ENCODE results near the gene AGAP5. TPM values are rescaled to one million over a fixed set of nuclear protein-coding genes. Genes with fewer than 3 reads are reported as not detected.
"Not testable (repeated sequence)": the region's sequence is repeated elsewhere in the genome, so short reads cannot be mapped to it uniquely, and the experiment has no call there.

Gene AGAP5
- total RNA-seq (2012; rRNA removed) = 2.0 and 2.8 TPM in 2 replicates

- not testable (repeated sequence) for H3K9ac ChIP-seq (ENCODE audit: low read depth, low read length); H3K4me1 ChIP-seq (ENCODE audit: control insufficient read depth, insufficient read depth, low read length); H3K27me3 ChIP-seq (ENCODE audit: control insufficient read depth, insufficient read depth, low read length); H3K9me3 ChIP-seq (replicated peaks; ENCODE audit: low read length); H3K36me3 ChIP-seq (ENCODE audit: insufficient read depth, low read length); H3K4me3 ChIP-seq (ENCODE audit: low read length); H3K4me2 ChIP-seq (ENCODE audit: low read length)
These were observed at the start of gene AGAP5 for GRCh38 chr10:73697675-73698159. TSS of gene AGAP5 (minus strand) at chr10:73698109. CDS start at chr10:73697755, 354 bp downstream.

GRCh38 chr10:73746721-73747120 is 48.8 kb upstream of the AGAP5 start:
- H3K4me1 ChIP-seq (ENCODE audit: control insufficient read depth, insufficient read depth, low read length) = peaks cover 24% of the 10 kb centered on the region
- peak overlapping the region; percentile 54 for H3K4me2 ChIP-seq (ENCODE audit: low read length)
- H3K27me3 ChIP-seq (ENCODE audit: control insufficient read depth, insufficient read depth, low read length) = no peaks in the 10 kb centered on the region
- no peak overlapping the region for H3K4me3 ChIP-seq (ENCODE audit: low read length)
- H3K9ac ChIP-seq (ENCODE audit: low read depth, low read length) = no peak overlapping the region
- H3K9me3 ChIP-seq (replicated peaks; ENCODE audit: low read length) = no peaks in the 10 kb centered on the region
- peaks cover 48% of the 10 kb centered on the region for H3K36me3 ChIP-seq (ENCODE audit: insufficient read depth, low read length)

- H3K4me2 ChIP-seq (ENCODE audit: low read length) = peak overlapping the region; percentile 94
- no peaks in the 10 kb centered on the region for H3K9me3 ChIP-seq (replicated peaks; ENCODE audit: low read length)
- peak overlapping the region; percentile 88 for H3K9ac ChIP-seq (ENCODE audit: low read depth, low read length)
- peak overlapping the region; percentile 88 for H3K4me3 ChIP-seq (ENCODE audit: low read length)
- H3K4me1 ChIP-seq (ENCODE audit: control insufficient read depth, insufficient read depth, low read length) = peaks cover 28% of the 10 kb centered on the region
- H3K27me3 ChIP-seq (ENCODE audit: control insufficient read depth, insufficient read depth, low read length) = no peaks in the 10 kb centered on the region
- peaks cover 29% of the 10 kb centered on the region for H3K36me3 ChIP-seq (ENCODE audit: insufficient read depth, low read length)
These were observed 46.7 kb upstream of the AGAP5 start for GRCh38 chr10:73744664-73744975.

- Histone ChIP-seq H3K36me3 (ENCODE audit: insufficient read depth, low read length) (peaks cover 25% of the 10 kb centered on the region), H3K9ac (ENCODE audit: low read depth, low read length) (peak within 1 kb of the TSS; percentile 88), H3K4me2 (ENCODE audit: low read length) (peak within 1 kb of the TSS; percentile 94), H3K9me3 (replicated peaks; ENCODE audit: low read length) (no peaks in the 10 kb centered on the region), H3K4me1 (ENCODE audit: control insufficient read depth, insufficient read depth, low read length) (peaks cover 28% of the 10 kb centered on the region), H3K27me3 (ENCODE audit: control insufficient read depth, insufficient read depth, low read length) (no peaks in the 10 kb centered on the region), H3K4me3 (ENCODE audit: low read length) (peak within 1 kb of the TSS; percentile 88)
These were observed 46.2 kb upstream of the AGAP5 start, which contains the start of gene SEC24C for GRCh38 chr10:73743905-73744663. TSS of gene SEC24C (plus strand) at chr10:73744372. CDS start at chr10:73746833, 2,461 bp downstream.

GRCh38 chr10:73743327-73743904 is 45.5 kb upstream of the AGAP5 start:
- H3K4me3 ChIP-seq (ENCODE audit: low read length) = peak overlapping the region; percentile 88
- peak overlapping the region; percentile 94 for H3K4me2 ChIP-seq (ENCODE audit: low read length)
- peaks cover 21% of the 10 kb centered on the region for H3K36me3 ChIP-seq (ENCODE audit: insufficient read depth, low read length)
- no peaks in the 10 kb centered on the region for H3K9me3 ChIP-seq (replicated peaks; ENCODE audit: low read length)
- H3K9ac ChIP-seq (ENCODE audit: low read depth, low read length) = peak overlapping the region; percentile 88
- no peaks in the 10 kb centered on the region for H3K27me3 ChIP-seq (ENCODE audit: control insufficient read depth, insufficient read depth, low read length)
- peaks cover 28% of the 10 kb centered on the region for H3K4me1 ChIP-seq (ENCODE audit: control insufficient read depth, insufficient read depth, low read length)

GRCh38 chr10:73742454-73742734 is 44.5 kb upstream of the AGAP5 start:
- no peaks in the 10 kb centered on the region for H3K27me3 ChIP-seq (ENCODE audit: control insufficient read depth, insufficient read depth, low read length)
- H3K4me3 ChIP-seq (ENCODE audit: low read length) = no peak overlapping the region
- peaks cover 28% of the 10 kb centered on the region for H3K4me1 ChIP-seq (ENCODE audit: control insufficient read depth, insufficient read depth, low read length)
- peaks cover 21% of the 10 kb centered on the region for H3K36me3 ChIP-seq (ENCODE audit: insufficient read depth, low read length)
- no peaks in the 10 kb centered on the region for H3K9me3 ChIP-seq (replicated peaks; ENCODE audit: low read length)
- no peak overlapping the region for H3K9ac ChIP-seq (ENCODE audit: low read depth, low read length)
- H3K4me2 ChIP-seq (ENCODE audit: low read length) = no peak overlapping the region

GRCh38 chr10:73740501-73741254 is 42.8 kb upstream of the AGAP5 start:
- not testable (repeated sequence) for H3K9me3 ChIP-seq (replicated peaks; ENCODE audit: low read length); H3K27me3 ChIP-seq (ENCODE audit: control insufficient read depth, insufficient read depth, low read length)
- H3K4me1 ChIP-seq (ENCODE audit: control insufficient read depth, insufficient read depth, low read length) = peaks cover 23% of the 10 kb centered on the region

GRCh38 chr10:73734796-73735305 is 36.9 kb upstream of the AGAP5 start:
- Histone ChIP-seq H3K9me3 (replicated peaks; ENCODE audit: low read length) (no peaks in the 10 kb centered on the region), H3K27me3 (ENCODE audit: control insufficient read depth, insufficient read depth, low read length) (no peaks in the 10 kb centered on the region), H3K9ac (ENCODE audit: low read depth, low read length) (no peak overlapping the region), H3K4me2 (ENCODE audit: low read length) (no peak overlapping the region), H3K4me1 (ENCODE audit: control insufficient read depth, insufficient read depth, low read length) (peaks cover 8% of the 10 kb centered on the region), H3K36me3 (ENCODE audit: insufficient read depth, low read length) (peaks cover 21% of the 10 kb centered on the region), H3K4me3 (ENCODE audit: low read length) (no peak overlapping the region)

More at GRCh38 chr10:73740501-73741254, 42.8 kb upstream of the AGAP5 start:
- not testable (repeated sequence) for H3K4me2 ChIP-seq (ENCODE audit: low read length); H3K4me3 ChIP-seq (ENCODE audit: low read length); H3K9ac ChIP-seq (ENCODE audit: low read depth, low read length)
- peaks cover 12% of the 10 kb centered on the region for H3K36me3 ChIP-seq (ENCODE audit: insufficient read depth, low read length)

GRCh38 chr10:73734028-73734720 is 36.3 kb upstream of the AGAP5 start:
- H3K4me2 ChIP-seq (ENCODE audit: low read length) = no peak overlapping the region
- H3K4me1 ChIP-seq (ENCODE audit: control insufficient read depth, insufficient read depth, low read length) = peaks cover 8% of the 10 kb centered on the region
- H3K9ac ChIP-seq (ENCODE audit: low read depth, low read length) = no peak overlapping the region
- H3K4me3 ChIP-seq (ENCODE audit: low read length) = no peak overlapping the region
- H3K36me3 ChIP-seq (ENCODE audit: insufficient read depth, low read length) = peaks cover 21% of the 10 kb centered on the region
- no peaks in the 10 kb centered on the region for H3K9me3 ChIP-seq (replicated peaks; ENCODE audit: low read length)
- no peaks in the 10 kb centered on the region for H3K27me3 ChIP-seq (ENCODE audit: control insufficient read depth, insufficient read depth, low read length)

- H3K4me3 ChIP-seq (ENCODE audit: low read length) = no peak overlapping the region
- H3K36me3 ChIP-seq (ENCODE audit: insufficient read depth, low read length) = peaks cover 24% of the 10 kb centered on the region
- no peak overlapping the region for H3K9ac ChIP-seq (ENCODE audit: low read depth, low read length)
- H3K9me3 ChIP-seq (replicated peaks; ENCODE audit: low read length) = no peaks in the 10 kb centered on the region
- H3K4me1 ChIP-seq (ENCODE audit: control insufficient read depth, insufficient read depth, low read length) = peaks cover 8% of the 10 kb centered on the region
- no peaks in the 10 kb centered on the region for H3K27me3 ChIP-seq (ENCODE audit: control insufficient read depth, insufficient read depth, low read length)
- H3K4me2 ChIP-seq (ENCODE audit: low read length) = no peak overlapping the region
These were observed 35.2 kb upstream of the AGAP5 start for GRCh38 chr10:73732931-73733623.
